SH-SY5Y (cell line): Measurements from ENCODE around the gene NTM.

ENCODE experiments used
- GATA2 ChIP-seq: IDR thresholded peaks from 2 replicates; pipeline ENCODE4 v1.6.1; 2011; ENCODE audit warnings: mild to moderate bottlenecking, low read depth, low read length
- GATA3 ChIP-seq: IDR thresholded peaks from 2 replicates; pipeline ENCODE4 v1.6.1; 2011; ENCODE audit warnings: low read depth, mild to moderate bottlenecking, low read length, moderate library complexity

Gene NTM

DNA sequence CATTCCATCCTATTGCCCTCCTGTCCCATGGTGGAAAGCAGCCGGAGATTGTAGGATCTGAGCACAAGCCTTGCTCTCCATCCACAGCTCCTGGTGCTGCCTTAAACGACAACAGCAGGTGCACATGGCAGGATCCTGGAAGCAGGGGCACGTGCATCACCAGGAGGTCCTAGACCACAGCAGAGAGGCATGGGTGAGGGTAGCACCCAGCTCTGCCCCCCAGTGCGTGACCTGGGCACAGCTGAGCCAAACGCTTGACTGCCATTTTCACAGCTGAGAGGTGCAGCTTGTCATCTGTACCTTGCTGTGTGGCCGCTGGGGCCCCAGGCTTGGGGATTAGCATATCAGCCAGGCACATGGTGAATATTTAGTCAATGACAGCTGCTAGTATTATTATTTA is 92.7 kb downstream of the NTM start:
- no peak for TF ChIP-seq GATA2
- no peak for TF ChIP-seq GATA3

DNA sequence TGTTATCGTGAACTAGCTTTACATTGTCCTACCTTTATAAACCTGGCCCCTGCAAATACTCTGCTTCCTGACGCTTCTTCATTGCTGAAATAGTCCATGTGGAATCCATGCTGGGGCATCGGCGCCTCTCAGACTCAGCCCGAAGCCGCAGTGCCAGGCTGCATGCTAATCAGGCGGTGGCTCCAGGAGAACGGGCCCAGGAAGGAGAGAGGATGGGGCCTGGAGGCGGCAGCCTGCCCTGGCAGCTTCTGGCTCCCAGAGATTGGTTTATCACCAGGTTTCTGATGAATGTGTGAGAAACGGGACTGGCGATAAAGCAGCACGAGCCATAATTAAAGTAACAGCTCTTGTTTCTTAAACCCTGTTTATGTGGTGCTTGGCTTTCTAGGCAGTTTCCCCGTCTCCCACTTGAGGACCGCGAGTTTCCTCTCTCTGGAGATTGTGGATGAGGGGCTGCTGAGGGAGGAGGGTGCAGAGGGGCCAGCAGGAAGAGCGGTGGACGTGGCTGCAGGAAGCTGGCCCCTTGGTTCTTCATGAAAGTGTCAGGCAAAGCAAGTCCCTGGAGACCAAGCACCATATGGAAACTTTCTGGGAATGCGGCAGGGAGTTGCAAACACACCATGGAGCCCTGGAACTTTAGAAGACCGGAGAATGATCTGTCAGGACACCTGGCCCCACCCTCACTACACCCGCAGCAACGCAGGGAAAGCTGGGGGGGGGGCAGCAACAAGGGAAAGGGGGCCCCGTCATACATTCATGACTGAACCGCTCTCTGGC is 93.4 kb downstream of the NTM start:
- TF ChIP-seq GATA3 (no peak), GATA2 (no peak)

DNA sequence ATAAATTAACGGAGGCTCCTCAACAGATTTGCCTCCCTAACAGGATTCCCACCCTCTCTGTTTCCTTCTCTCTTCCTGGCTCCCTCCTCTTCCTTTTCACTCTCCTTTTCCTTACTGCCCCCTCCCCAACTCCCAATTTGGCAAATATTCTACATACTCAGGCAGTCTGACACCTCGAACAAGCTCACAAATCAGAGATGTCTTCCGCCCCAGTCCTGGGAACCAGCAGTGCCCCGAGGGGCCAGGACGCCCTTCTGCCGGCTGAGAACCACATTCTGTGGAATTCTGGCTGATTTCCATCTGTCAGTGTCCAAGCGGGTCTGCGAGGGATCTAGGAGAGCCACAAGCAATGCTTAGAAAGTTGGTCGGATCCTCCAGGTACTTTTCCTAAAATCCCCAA is 94.0 kb downstream of the NTM start:
- TF ChIP-seq GATA3 (no peak), GATA2 (no peak)

DNA sequence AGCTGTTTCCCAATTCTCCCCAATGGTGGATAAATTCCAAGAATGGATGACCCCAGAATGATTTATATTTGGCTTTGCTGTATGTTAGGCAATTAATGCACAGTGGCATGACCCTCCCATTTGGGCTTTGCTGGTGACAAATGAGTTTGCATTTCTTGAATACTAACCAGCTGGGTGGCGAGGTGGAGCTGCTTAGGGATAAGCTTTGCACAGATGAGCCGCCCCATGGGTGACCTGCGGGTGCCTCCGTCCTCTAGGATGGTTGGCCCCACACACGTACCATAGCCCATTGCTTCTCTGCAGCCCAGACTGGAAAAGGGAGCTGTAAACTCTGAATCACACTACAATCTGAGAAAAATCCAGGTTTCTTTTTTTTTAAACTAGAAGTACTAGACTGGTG is 94.6 kb downstream of the NTM start:
- TF ChIP-seq GATA3 (no peak), GATA2 (no peak)

DNA sequence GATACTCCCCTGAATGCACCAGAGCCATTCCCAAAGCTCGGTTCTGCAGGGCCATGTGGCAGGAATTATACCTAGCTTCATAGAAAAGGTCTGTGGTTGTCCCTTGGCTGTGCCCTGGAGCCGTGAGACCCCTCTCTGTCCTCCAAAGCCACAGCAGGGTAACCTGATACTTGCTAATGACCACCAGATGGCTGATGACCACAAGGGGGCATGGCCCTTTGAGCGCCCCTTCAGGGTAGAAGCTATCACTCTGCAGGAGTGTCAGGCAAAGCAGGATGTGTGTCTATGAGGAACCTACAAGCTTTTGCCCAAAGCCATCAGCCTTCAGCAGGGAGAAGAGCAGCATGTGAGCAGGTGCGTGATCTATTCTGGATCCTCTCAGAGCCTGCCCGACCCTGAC is 95.3 kb downstream of the NTM start:
- TF ChIP-seq GATA3: no peak
- no peak for TF ChIP-seq GATA2

DNA sequence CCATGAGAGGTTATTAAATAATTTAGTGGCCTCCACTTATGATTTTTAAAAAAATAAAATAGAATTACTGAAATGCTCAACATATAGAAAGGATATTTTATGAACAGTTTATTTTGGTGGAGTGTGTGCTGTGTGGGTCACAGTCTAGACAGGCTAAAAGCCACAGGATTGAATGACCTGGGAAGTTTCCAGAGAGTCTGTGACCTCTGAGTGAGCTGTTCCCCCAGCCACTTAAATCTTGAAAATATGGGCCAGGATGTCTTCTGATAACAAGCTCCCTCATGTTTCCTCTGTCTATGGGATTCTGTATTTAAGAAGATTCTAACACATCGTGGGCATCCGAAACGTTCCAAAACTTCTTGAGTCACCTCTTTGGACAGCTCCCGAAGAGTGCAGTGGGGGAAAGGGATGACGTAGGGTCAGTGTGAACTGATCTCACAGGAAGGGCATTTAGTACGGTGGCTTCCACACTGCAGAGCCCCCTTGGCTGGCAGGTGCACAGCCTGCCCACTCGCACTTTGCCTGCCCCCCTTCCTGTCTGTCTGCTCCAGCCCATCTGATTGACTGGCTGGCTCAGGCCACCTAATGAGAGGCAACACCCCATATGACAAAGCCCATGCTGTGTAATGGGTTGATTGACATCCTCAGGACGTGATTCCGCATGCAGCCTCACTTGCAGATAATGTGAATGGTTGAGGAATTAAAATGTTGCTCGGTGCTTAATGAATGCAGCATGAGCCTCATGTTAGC is 97.4 kb downstream of the NTM start:
- TF ChIP-seq GATA3 (no peak), GATA2 (no peak)

DNA sequence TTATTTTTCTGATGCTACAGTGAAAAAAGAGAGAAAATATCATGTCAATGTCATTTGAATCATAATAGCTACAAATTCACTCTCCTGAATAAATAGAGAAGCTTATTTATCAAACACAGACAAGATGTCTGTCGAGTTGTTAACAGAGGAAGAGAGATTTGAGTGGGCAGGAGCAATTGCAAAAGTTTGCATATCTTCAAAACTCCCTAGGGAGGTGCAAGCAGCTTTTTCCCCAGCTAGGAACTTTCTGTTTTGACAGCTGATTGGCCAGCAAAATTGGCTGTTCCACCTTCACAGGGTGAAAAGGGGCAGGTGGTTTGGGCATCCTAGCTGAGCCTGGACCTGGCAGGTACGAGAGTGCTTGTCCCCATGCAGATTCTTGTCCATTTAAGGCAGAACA is 98.2 kb downstream of the NTM start:
- TF ChIP-seq GATA3 (no peak), GATA2 (no peak)

DNA sequence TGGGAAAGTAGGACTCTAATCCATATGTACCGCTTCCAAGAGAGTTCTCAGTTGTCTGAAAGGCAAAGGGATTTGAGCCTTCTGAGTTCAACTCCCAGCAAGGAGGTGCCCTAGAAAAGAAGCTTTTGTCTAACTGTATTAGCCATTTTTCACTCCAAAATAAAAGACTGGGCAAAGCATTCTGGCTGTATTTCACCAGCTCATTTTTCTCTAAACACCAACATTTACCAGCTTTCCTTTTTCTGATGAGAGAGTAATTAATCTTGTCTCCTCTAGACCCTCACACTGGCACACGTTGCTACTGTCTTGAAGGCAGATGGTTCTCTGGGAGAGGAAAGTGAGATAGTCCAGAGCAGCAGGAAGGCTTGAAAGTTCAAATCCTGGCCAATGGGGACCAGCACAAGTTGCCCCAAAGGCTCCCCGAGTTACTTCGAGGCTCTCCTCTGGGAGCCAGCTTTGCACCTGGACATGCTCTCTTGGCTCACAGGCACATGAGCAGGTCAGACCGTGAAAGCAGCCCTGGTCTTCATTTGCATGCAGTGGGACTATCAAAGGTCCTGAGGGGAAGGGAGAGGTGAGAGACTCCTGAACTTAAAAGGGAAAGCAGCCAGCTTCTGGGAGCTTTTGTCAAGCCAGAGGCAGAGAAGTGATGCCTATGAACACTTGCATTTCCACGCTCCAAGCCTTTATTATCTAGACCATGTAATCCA is 100.0 kb downstream of the NTM start:
- TF ChIP-seq GATA2 (no peak), GATA3 (no peak)

DNA sequence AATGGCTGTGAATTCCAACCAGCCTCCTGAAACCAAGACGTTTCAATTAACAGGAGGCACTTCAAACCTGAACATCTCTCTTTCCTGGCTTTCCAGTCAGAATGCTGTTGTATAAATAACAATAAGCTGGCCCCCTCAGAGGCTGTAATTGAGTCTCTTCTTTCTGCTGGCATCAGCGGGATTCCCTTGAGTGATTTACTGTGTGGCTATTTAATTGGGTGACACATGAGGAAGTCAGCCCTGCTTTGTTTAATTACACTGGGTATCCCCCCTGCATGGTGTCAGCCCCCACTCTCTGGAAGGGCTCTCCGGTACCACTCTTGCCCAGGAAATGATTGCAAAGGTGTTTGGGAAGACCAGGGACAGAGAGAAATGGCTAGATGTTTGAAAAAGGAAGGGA is 101.6 kb downstream of the NTM start:
- TF ChIP-seq GATA3: no peak
- no peak for TF ChIP-seq GATA2

DNA sequence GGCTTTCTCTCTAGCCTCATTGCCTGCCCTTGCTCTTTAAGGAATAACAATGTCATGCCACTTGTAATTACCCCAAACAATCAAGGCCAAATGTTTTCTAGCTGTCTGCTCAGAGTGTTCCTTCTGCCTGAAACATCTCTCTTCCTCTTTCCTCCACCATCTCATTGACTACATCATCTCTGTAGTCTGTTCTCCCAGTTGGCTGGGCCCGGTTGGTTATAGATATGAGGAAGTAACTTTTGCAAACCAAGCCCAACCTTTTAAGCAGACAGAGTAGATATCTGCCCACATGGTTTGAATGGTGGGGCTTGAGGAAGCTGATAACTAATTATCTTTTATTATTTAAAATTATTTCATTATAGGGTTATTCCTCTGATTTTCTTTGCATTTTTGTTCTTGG is 104.5 kb downstream of the NTM start:
- TF ChIP-seq GATA2 (no peak), GATA3 (no peak)

DNA sequence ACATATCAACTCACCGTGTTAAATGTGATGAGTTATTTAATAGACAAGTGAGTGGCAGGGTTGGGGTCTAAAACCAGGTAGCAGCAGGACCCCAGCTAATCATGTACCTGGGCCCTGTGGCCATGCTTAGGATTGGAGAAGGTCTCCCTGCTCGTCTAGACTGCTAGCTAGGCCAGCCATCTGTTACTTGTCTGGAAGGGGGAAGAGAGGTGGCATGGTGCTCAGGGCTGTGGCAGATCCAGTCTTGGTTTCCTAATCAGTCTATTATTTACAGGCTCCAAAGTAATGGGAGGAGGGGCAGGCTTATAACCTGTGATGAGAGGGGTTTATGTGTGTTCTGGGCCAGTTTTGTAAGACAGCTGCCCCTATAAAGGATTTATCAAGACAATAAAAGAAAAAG is 105.9 kb downstream of the NTM start:
- TF ChIP-seq GATA2 (no peak), GATA3 (no peak)

DNA sequence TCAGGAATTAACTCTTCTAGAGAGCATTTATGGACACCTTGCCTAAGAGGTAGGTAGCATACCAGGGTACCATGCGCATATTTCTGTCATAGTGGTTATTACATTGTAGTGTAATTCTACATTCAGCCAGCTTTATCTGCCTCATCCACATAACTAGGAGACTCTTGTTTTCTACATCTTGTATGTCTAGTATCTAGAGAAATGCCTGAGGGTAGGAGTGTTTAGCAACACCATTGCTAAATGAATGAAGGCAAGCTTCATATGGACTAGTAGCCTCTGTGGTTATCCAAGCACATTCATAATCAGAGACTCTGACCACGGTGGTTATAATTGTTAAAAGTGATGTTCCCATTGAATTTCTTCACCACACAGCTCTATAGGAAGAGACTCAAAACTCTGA is 107.9 kb downstream of the NTM start:
- TF ChIP-seq GATA3 (no peak), GATA2 (no peak)

DNA sequence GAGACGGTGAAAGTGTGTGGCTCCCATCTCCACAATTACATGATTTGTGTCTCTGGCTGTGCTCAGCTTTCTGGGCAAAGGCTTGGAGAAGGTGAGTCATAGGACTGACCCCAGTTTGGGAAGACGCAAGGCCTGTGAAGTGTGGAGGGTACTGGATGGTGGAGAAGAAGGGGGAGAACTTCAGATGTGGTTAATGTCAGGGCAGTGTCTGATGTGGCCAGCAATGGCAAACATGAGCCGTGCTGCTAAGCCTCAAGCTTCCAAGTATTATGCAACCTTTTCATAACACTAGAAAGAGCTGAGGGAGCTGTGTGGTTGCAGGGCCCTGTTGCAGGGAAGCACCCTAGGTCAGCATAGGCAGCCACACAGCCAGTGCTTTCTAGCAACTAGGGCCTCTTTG is 110.9 kb downstream of the NTM start:
- TF ChIP-seq GATA3: no peak
- TF ChIP-seq GATA2: no peak

DNA sequence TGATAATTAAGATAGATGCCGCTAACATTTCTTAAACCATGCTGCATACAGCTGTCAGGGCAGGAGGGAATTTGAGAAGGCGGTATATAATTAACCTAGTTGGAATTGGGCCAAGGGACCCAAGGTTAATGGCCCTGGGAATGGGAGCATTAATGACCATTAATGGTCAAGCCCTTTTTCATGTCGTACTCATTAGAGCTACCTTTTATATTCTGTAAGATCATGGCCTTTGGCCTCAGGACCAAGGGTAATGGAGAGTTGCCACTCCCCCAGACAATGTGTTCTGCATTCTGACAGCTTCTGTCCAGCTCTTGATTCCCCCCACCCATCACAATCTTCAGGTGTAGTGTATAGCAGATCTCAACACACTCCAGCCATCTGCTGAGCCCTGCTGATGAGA is 111.6 kb downstream of the NTM start:
- no peak for TF ChIP-seq GATA2

DNA sequence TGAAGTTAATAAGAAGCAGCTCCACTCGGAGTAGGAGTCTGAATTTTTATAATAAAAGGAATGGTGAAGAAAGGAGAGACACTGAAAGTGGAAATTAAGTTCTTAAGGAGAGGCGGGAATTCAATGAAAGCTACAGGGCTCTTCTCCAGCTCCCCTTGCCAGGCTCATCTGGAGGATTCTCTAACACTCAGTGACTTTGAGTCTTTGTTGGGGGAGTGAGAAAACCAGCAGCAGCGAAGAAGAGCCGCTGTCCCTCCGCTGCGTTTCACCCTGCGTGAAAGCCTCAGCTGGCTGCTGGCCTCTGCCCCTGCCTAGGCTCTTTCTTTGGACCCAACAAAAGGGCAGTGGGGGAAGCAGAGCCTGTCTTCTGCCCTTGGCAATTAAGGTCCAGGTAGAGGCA is 113.0 kb downstream of the NTM start:
- TF ChIP-seq GATA3 (no peak), GATA2 (no peak)
